Central memory CD8-positive, alpha-beta T cell (primary cell): Measurements from ENCODE around the gene PGD.
A peak's percentile ranks its signal among the peaks of the same experiment; 100 is the strongest.

ENCODE experiments used
- ATAC-seq: fragments of 150-1000 bp; cut with Tn5 transposase; replicated peaks from 2 replicates; pipeline ENCODE4 v1.10.0; 2022; ENCODE audit warnings: mild to moderate bottlenecking, moderate FRiP score, moderate number of reproducible peaks; ENCODE audit not compliant: poor library complexity, severe bottlenecking; ENCODE audit errors: extremely low read depth
- DNase-seq, 2 donors: peaks; one replicate each; pipeline ENCODE4 v3.0.0; 2021; ENCODE audit warnings: low spot score in 2 of 2
- H3K27ac Mint-ChIP-seq: one replicate; pipeline ENCODE4 v1.8.0; 2022; ENCODE audit warnings: low read depth, mild to moderate bottlenecking, moderate library complexity, mixed read lengths
- H3K27me3 Mint-ChIP-seq: one replicate; pipeline ENCODE4 v1.8.0; 2022; ENCODE audit warnings: mixed read lengths
- H3K36me3 Mint-ChIP-seq: one replicate; pipeline ENCODE4 v1.8.0; 2022; ENCODE audit warnings: mild to moderate bottlenecking, moderate library complexity, mixed read lengths; ENCODE audit not compliant: insufficient read depth
- H3K4me1 Mint-ChIP-seq: one replicate; pipeline ENCODE4 v1.8.0; 2022; ENCODE audit warnings: mixed read lengths
- H3K4me3 Mint-ChIP-seq: one replicate; pipeline ENCODE4 v1.8.0; 2022; ENCODE audit warnings: mild to moderate bottlenecking, moderate library complexity, mixed read lengths
- H3K9me3 Mint-ChIP-seq: one replicate; pipeline ENCODE4 v1.8.0; 2022; ENCODE audit warnings: mixed read lengths

PGD gene

GRCh38 chr1:10430216-10431069 is 31.6 kb downstream of the PGD start, which contains the start of gene CENPS:
Gene CENPS (plus strand): TSS chr1:10430433. CDS start chr1:10430518, 85 bp downstream.
- Mint-ChIP-seq H3K27ac (peak within 1 kb of the TSS; percentile 80), H3K36me3 (peaks cover 10% of the 10 kb centered on the region), H3K4me3 (peak within 1 kb of the TSS; percentile 89), H3K9me3 (no peaks in the 10 kb centered on the region), H3K4me1 (peaks cover 8% of the 10 kb centered on the region), H3K27me3 (no peaks in the 10 kb centered on the region)
- DNase-seq = peak; percentile 76 to 84
- peak; percentile 81 for ATAC-seq

- Mint-ChIP-seq H3K27me3 (no peaks in the 10 kb centered on the region), H3K36me3 (peaks cover 10% of the 10 kb centered on the region), H3K4me3 (peak overlapping the region; percentile 89), H3K9me3 (no peaks in the 10 kb centered on the region), H3K4me1 (peaks cover 8% of the 10 kb centered on the region), H3K27ac (peak overlapping the region; percentile 80)
- DNase-seq (no peak), ATAC-seq (peak; percentile 3)
Observed at GRCh38 chr1:10431070-10431730, 32.3 kb downstream of the PGD start.

GRCh38 chr1:10432910-10433700 is 34.2 kb downstream of the PGD start:
- Mint-ChIP-seq H3K9me3 (no peaks in the 10 kb centered on the region), H3K27me3 (no peaks in the 10 kb centered on the region), H3K4me3 (no peak overlapping the region), H3K36me3 (peaks cover 11% of the 10 kb centered on the region), H3K4me1 (peaks cover 8% of the 10 kb centered on the region), H3K27ac (no peak overlapping the region)
- DNase-seq = no peak
- no peak for ATAC-seq

- no peak overlapping the region for H3K27ac Mint-ChIP-seq
- H3K4me3 Mint-ChIP-seq = no peak overlapping the region
- no peaks in the 10 kb centered on the region for H3K27me3 Mint-ChIP-seq
- H3K4me1 Mint-ChIP-seq = peaks cover 8% of the 10 kb centered on the region
- H3K9me3 Mint-ChIP-seq = no peaks in the 10 kb centered on the region
- peaks cover 11% of the 10 kb centered on the region for H3K36me3 Mint-ChIP-seq
- ATAC-seq (no peak), DNase-seq (no peak)
Observed at GRCh38 chr1:10433790-10434189, 34.9 kb downstream of the PGD start.

GRCh38 chr1:10434590-10434989 is 35.7 kb downstream of the PGD start:
- Mint-ChIP-seq H3K4me1 (peaks cover 8% of the 10 kb centered on the region), H3K36me3 (peaks cover 11% of the 10 kb centered on the region), H3K9me3 (no peaks in the 10 kb centered on the region), H3K27me3 (no peaks in the 10 kb centered on the region), H3K27ac (no peak overlapping the region), H3K4me3 (no peak overlapping the region)
- ATAC-seq = no peak
- no peak for DNase-seq

- H3K4me1 Mint-ChIP-seq = no peaks in the 10 kb centered on the region
- H3K27ac Mint-ChIP-seq = no peak overlapping the region
- ATAC-seq = no peak
- DNase-seq = no peak
- H3K9me3 Mint-ChIP-seq = no peaks in the 10 kb centered on the region
- no peaks in the 10 kb centered on the region for H3K27me3 Mint-ChIP-seq
- peaks cover 1% of the 10 kb centered on the region for H3K36me3 Mint-ChIP-seq
- no peak overlapping the region for H3K4me3 Mint-ChIP-seq
Observed at GRCh38 chr1:10437052-10437451, 38.2 kb downstream of the PGD start.

GRCh38 chr1:10438677-10439163 is 39.9 kb downstream of the PGD start:
- Mint-ChIP-seq H3K36me3 (peaks cover 1% of the 10 kb centered on the region), H3K27me3 (no peaks in the 10 kb centered on the region), H3K27ac (no peak overlapping the region), H3K4me1 (no peaks in the 10 kb centered on the region), H3K9me3 (no peaks in the 10 kb centered on the region), H3K4me3 (no peak overlapping the region)
- ATAC-seq (no peak), DNase-seq (no peak)

GRCh38 chr1:10440305-10440704 is 41.4 kb downstream of the PGD start:
- Mint-ChIP-seq H3K27me3 (no peaks in the 10 kb centered on the region), H3K27ac (no peak overlapping the region), H3K4me3 (no peak overlapping the region), H3K36me3 (peaks cover 1% of the 10 kb centered on the region), H3K4me1 (no peaks in the 10 kb centered on the region), H3K9me3 (no peaks in the 10 kb centered on the region)
- DNase-seq (no peak), ATAC-seq (no peak)

- H3K4me3 Mint-ChIP-seq = no peak overlapping the region
- peaks cover 1% of the 10 kb centered on the region for H3K36me3 Mint-ChIP-seq
- no peak for ATAC-seq
- H3K4me1 Mint-ChIP-seq = no peaks in the 10 kb centered on the region
- H3K9me3 Mint-ChIP-seq = no peaks in the 10 kb centered on the region
- no peak overlapping the region for H3K27ac Mint-ChIP-seq
- no peaks in the 10 kb centered on the region for H3K27me3 Mint-ChIP-seq
- no peak for DNase-seq
Observed at GRCh38 chr1:10440794-10441193, 41.9 kb downstream of the PGD start.

- no peak for DNase-seq
- no peaks in the 10 kb centered on the region for H3K4me1 Mint-ChIP-seq
- ATAC-seq = no peak
- no peak overlapping the region for H3K4me3 Mint-ChIP-seq
- no peak overlapping the region for H3K27ac Mint-ChIP-seq
- H3K36me3 Mint-ChIP-seq = no peaks in the 10 kb centered on the region
- no peaks in the 10 kb centered on the region for H3K27me3 Mint-ChIP-seq
- H3K9me3 Mint-ChIP-seq = no peaks in the 10 kb centered on the region
Observed at GRCh38 chr1:10444248-10444647, 45.4 kb downstream of the PGD start.

GRCh38 chr1:10444795-10445397 is 46.0 kb downstream of the PGD start:
- no peak overlapping the region for H3K4me3 Mint-ChIP-seq
- H3K36me3 Mint-ChIP-seq = no peaks in the 10 kb centered on the region
- DNase-seq = no peak
- no peaks in the 10 kb centered on the region for H3K27me3 Mint-ChIP-seq
- H3K9me3 Mint-ChIP-seq = no peaks in the 10 kb centered on the region
- no peaks in the 10 kb centered on the region for H3K4me1 Mint-ChIP-seq
- H3K27ac Mint-ChIP-seq = no peak overlapping the region
- ATAC-seq = no peak

- DNase-seq (no peak), ATAC-seq (no peak)
- Mint-ChIP-seq H3K27me3 (no peaks in the 10 kb centered on the region), H3K9me3 (no peaks in the 10 kb centered on the region), H3K4me1 (no peaks in the 10 kb centered on the region), H3K36me3 (no peaks in the 10 kb centered on the region), H3K27ac (no peak overlapping the region), H3K4me3 (no peak overlapping the region)
Observed at GRCh38 chr1:10446790-10447422, 48.0 kb downstream of the PGD start.
